SK-N-SH treated with all-trans-retinoic acid at 6 μM for 48 hours (cell line): Measurements from ENCODE around the gene OBP2A.

ENCODE experiments used
- ATAC-seq: fragments of 200-7000 bp; cut with Tn5 transposase; 3 replicates; pipeline ENCODE4 v1.9.1; 2020; ENCODE audit warnings: mild to moderate bottlenecking, moderate library complexity
- ARNTL ChIP-seq: fragments of 450-650 bp; formaldehyde crosslinking; IDR thresholded peaks from 2 replicates; pipeline ENCODE4 v1.5.0; 2020; ENCODE audit warnings: low read depth, mild to moderate bottlenecking, moderate library complexity, borderline replicate concordance
- BACH2 ChIP-seq: fragments of 250-450 bp; sonication (Bioruptor Pico); IDR thresholded peaks from 2 replicates; pipeline ENCODE4 v1.9.0; 2021; ENCODE audit warnings: mild to moderate bottlenecking, borderline replicate concordance
- CSDC2 ChIP-seq: fragments of 250-450 bp; sonication (Bioruptor Pico); IDR thresholded peaks from 2 replicates; pipeline ENCODE4 v1.5.0; 2020; ENCODE audit warnings: mild to moderate bottlenecking, moderate library complexity
- ESRRG ChIP-seq: fragments of 250-450 bp; sonication (Bioruptor Pico); IDR thresholded peaks from 2 replicates; pipeline ENCODE4 v1.6.1; 2021; ENCODE audit warnings: mild to moderate bottlenecking
- ISL1 ChIP-seq: fragments of 250-450 bp; sonication (Bioruptor Pico); IDR thresholded peaks from 2 replicates; pipeline ENCODE4 v2.1.2; 2022; ENCODE audit warnings: mild to moderate bottlenecking, moderate library complexity
- OSR1 ChIP-seq: fragments of 250-450 bp; sonication (Bioruptor Pico); IDR thresholded peaks from 2 replicates; pipeline ENCODE4 v1.8.0; 2022; ENCODE audit warnings: moderate library complexity, mild to moderate bottlenecking, inconsistent platforms
- PPARA ChIP-seq: fragments of 250-450 bp; sonication (Bioruptor Pico); IDR thresholded peaks from 2 replicates; pipeline ENCODE4 v1.5.0; 2020; ENCODE audit warnings: mild to moderate bottlenecking, borderline replicate concordance
- RARB ChIP-seq: fragments of 250-450 bp; sonication (Bioruptor Pico); IDR thresholded peaks from 2 replicates; pipeline ENCODE4 v1.8.0; 2021; ENCODE audit warnings: mild to moderate bottlenecking, moderate library complexity
- TCF4 ChIP-seq: fragments of 250-450 bp; sonication (Bioruptor Pico); IDR thresholded peaks from 2 replicates; pipeline ENCODE4 v1.8.0; 2021; ENCODE audit warnings: mild to moderate bottlenecking, moderate library complexity, borderline replicate concordance
- TOX ChIP-seq: fragments of 250-450 bp; sonication (Bioruptor Pico); IDR thresholded peaks from 2 replicates; pipeline ENCODE4 v1.8.0; 2021; ENCODE audit warnings: mild to moderate bottlenecking, moderate library complexity, borderline replicate concordance
- ZC3H10 ChIP-seq: fragments of 250-450 bp; sonication (Bioruptor Pico); IDR thresholded peaks from 2 replicates; pipeline ENCODE4 v1.5.1; 2021; ENCODE audit warnings: mild to moderate bottlenecking, moderate library complexity
- ZFP3 ChIP-seq: fragments of 250-450 bp; sonication (Bioruptor Pico); IDR thresholded peaks from 2 replicates; pipeline ENCODE4 v1.5.0; 2020; ENCODE audit warnings: mild to moderate bottlenecking, moderate library complexity
- ZNF565 ChIP-seq: fragments of 450-650 bp; formaldehyde crosslinking; conservative IDR thresholded peaks from 2 replicates; pipeline ENCODE4 v1.5.0; 2020; ENCODE audit warnings: low read depth, mild to moderate bottlenecking, moderate library complexity
- ZNF70 ChIP-seq: fragments of 450-650 bp; formaldehyde crosslinking; IDR thresholded peaks from 2 replicates; pipeline ENCODE4 v1.5.0; 2020; ENCODE audit warnings: mild to moderate bottlenecking, moderate library complexity
- ZNF8 ChIP-seq: fragments of 450-650 bp; formaldehyde crosslinking; IDR thresholded peaks from 2 replicates; pipeline ENCODE4 v1.5.0; 2020; ENCODE audit warnings: mild to moderate bottlenecking, moderate library complexity
- TF ChIP-seq, protein P1 (sequence below): fragments of 250-450 bp; sonication (Bioruptor Pico); IDR thresholded peaks from 2 replicates; pipeline ENCODE4 v1.8.0; 2020; ENCODE audit warnings: mild to moderate bottlenecking, moderate library complexity, borderline replicate concordance
- TF ChIP-seq, protein P2 (sequence below): fragments of 250-450 bp; sonication (Bioruptor Pico); IDR thresholded peaks from 2 replicates; pipeline ENCODE4 v1.5.1; 2020; ENCODE audit warnings: low read depth, mild to moderate bottlenecking, moderate library complexity
- TF ChIP-seq, protein P3 (sequence below): fragments of 250-450 bp; sonication (Bioruptor Pico); IDR thresholded peaks from 2 replicates; pipeline ENCODE4 v1.5.1; 2021; ENCODE audit warnings: mild to moderate bottlenecking, moderate library complexity

Gene OBP2A

DNA sequence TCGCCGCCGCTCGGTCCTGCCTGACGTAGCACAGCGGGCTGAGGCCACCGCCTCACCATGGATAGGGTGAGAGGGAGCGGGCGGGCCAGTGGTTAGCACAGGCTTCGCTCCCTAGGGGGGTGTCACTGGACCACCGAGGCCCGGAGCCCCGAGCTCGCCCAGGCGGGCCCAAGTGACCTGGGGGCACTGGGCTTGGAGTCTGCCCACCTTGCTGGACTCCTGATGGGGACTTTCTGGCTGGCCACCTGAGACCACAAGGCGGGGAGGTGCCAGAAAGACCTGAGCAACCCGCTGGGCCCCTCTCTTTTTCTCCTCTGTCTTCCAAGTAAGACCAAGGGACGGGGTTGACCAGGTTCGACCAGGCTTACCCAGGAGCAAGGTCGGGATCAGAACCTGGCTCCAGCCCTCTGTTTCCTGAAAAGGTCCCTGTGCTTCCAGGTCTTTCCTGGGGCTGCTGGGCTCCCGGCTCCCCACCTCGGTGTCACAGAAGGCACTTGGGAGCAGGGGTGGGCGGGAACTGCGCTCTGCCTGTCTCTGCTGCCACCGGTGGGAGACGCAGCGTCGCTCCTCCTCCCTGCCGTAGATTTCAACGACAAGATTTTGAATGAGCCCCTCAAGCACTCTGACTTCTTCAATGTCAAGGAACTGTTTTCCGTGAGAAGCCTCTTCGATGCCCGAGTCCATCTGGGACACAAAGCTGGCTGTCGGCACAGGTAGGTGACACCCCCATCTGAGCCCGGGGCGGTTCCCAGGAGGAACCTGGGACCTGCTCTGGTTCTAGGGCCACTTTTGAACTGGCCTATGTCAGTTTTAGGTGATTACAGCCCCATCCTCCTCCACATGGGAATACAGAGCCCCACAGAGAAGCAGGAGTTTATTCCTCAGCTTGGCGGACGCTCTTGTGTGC is 44.4 kb upstream of the OBP2A start:
- ATAC-seq, result no peak
- no peak for TF ChIP-seq ESRRG
- TF ChIP-seq PPARA (CRISPR knock-in tag), result no peak

DNA sequence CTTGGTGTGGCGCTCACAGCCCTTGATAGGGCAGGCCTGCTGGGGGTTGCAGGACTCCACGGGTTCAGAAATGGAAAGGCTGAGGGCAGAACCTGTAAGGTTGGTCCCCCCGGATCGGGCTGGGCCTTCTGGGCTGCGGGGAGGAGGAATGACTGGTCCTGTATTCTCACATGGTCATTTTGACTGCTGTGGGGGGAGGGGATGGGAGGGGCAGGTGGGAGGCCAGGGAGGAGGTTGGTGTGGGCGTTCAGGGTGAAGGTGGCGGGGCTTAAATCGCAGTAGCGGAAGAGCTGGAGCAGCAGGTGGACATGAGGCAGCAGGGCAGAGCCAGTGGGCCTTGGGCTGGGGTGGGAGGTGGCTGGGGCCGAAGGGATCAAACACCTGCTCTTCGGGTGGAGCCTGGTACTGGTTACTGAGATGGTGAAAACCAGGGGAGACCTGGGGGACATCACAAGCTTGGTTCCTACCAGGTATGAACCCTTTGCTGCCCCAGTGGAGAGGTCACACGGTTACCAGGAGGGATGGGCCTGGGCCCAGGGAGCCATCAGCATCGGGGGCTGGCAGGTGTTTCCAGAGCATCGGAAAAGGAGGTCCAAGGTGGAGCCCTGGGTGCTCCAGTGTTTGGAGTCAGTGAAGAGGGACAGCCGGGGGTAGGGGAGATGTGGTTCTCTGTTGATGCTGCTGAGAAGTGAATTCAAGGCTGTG is 43.6 kb upstream of the OBP2A start:
- TF ChIP-seq RARB (CRISPR knock-in tag) (no peak), ISL1 (CRISPR knock-in tag) (no peak)
- TF ChIP-seq, protein P1, sequence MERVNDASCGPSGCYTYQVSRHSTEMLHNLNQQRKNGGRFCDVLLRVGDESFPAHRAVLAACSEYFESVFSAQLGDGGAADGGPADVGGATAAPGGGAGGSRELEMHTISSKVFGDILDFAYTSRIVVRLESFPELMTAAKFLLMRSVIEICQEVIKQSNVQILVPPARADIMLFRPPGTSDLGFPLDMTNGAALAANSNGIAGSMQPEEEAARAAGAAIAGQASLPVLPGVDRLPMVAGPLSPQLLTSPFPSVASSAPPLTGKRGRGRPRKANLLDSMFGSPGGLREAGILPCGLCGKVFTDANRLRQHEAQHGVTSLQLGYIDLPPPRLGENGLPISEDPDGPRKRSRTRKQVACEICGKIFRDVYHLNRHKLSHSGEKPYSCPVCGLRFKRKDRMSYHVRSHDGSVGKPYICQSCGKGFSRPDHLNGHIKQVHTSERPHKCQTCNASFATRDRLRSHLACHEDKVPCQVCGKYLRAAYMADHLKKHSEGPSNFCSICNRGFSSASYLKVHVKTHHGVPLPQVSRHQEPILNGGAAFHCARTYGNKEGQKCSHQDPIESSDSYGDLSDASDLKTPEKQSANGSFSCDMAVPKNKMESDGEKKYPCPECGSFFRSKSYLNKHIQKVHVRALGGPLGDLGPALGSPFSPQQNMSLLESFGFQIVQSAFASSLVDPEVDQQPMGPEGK (CRISPR knock-in tag), result no peak

DNA sequence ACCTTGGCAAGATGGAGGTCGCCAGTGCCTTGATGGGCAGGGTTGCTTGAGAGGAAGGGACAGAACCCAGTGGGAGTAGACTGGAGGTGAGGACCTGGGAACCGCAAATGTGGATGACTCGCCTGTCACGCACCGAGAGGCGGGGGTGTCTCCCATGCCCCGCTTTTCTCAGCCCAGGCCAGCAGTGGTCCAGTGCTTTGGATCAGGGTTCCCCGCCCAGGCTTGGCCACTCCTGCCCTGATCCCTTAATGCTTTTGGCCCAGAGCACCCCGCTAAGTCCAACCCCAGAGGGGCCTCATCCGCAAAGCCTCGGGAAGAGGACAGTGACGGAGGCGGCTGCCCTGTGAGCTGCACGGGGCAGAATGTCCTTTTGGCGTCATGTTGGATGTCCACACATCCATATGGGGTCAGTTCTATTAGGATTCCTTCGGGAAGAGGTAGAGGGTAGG is 43.0 kb upstream of the OBP2A start:
- TF ChIP-seq ESRRG (no peak), RARB (CRISPR knock-in tag) (no peak), ARNTL (CRISPR knock-in tag) (no peak), BACH2 (no peak), ZFP3 (CRISPR knock-in tag) (no peak), OSR1 (CRISPR knock-in tag) (no peak)
- TF ChIP-seq, protein P2, sequence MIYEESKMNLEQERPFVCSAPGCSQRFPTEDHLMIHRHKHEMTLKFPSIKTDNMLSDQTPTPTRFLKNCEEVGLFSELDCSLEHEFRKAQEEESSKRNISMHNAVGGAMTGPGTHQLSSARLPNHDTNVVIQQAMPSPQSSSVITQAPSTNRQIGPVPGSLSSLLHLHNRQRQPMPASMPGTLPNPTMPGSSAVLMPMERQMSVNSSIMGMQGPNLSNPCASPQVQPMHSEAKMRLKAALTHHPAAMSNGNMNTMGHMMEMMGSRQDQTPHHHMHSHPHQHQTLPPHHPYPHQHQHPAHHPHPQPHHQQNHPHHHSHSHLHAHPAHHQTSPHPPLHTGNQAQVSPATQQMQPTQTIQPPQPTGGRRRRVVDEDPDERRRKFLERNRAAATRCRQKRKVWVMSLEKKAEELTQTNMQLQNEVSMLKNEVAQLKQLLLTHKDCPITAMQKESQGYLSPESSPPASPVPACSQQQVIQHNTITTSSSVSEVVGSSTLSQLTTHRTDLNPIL, result no peak
- TF ChIP-seq, protein P3, sequence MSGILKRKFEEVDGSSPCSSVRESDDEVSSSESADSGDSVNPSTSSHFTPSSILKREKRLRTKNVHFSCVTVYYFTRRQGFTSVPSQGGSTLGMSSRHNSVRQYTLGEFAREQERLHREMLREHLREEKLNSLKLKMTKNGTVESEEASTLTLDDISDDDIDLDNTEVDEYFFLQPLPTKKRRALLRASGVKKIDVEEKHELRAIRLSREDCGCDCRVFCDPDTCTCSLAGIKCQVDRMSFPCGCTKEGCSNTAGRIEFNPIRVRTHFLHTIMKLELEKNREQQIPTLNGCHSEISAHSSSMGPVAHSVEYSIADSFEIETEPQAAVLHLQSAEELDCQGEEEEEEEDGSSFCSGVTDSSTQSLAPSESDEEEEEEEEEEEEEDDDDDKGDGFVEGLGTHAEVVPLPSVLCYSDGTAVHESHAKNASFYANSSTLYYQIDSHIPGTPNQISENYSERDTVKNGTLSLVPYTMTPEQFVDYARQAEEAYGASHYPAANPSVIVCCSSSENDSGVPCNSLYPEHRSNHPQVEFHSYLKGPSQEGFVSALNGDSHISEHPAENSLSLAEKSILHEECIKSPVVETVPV (CRISPR knock-in tag), result no peak
- ATAC-seq, result no peak

More for the DNA sequence above, 43.6 kb upstream of the OBP2A start:
- ATAC-seq, result no peak

DNA sequence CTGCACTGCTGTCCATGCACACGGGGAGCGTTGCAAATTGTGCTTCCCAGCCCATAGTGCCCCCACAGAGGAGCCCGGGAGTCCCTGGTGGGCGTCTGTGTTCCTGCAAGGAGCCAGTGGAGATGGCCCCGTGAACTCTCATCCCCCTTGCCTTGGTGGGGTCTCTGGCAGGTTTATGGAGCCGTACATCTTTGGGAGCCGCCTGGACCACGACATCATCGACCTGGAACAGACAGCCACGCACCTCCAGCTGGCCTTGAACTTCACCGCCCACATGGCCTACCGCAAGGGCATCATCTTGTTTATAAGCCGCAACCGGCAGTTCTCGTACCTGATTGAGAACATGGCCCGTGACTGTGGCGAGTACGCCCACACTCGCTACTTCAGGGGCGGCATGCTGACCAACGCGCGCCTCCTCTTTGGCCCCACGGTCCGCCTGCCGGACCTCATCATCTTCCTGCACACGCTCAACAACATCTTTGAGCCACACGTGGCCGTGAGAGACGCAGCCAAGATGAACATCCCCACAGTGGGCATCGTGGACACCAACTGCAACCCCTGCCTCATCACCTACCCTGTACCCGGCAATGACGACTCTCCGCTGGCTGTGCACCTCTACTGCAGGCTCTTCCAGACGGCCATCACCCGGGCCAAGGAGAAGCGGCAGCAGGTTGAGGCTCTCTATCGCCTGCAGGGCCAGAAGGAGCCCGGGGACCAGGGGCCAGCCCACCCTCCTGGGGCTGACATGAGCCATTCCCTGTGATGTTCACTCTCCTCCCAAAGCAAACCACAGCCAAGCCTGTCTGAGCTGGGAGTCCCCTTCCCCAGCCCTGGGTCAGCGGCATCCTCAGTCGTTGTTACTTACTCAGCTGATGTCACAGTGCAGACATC is 42.3 kb upstream of the OBP2A start:
- no peak for ATAC-seq
- TF ChIP-seq ZC3H10 (CRISPR knock-in tag) (no peak), ZNF8 (CRISPR knock-in tag) (no peak), TOX (CRISPR knock-in tag) (no peak), CSDC2 (no peak)
- TF ChIP-seq, protein P2, result no peak

DNA sequence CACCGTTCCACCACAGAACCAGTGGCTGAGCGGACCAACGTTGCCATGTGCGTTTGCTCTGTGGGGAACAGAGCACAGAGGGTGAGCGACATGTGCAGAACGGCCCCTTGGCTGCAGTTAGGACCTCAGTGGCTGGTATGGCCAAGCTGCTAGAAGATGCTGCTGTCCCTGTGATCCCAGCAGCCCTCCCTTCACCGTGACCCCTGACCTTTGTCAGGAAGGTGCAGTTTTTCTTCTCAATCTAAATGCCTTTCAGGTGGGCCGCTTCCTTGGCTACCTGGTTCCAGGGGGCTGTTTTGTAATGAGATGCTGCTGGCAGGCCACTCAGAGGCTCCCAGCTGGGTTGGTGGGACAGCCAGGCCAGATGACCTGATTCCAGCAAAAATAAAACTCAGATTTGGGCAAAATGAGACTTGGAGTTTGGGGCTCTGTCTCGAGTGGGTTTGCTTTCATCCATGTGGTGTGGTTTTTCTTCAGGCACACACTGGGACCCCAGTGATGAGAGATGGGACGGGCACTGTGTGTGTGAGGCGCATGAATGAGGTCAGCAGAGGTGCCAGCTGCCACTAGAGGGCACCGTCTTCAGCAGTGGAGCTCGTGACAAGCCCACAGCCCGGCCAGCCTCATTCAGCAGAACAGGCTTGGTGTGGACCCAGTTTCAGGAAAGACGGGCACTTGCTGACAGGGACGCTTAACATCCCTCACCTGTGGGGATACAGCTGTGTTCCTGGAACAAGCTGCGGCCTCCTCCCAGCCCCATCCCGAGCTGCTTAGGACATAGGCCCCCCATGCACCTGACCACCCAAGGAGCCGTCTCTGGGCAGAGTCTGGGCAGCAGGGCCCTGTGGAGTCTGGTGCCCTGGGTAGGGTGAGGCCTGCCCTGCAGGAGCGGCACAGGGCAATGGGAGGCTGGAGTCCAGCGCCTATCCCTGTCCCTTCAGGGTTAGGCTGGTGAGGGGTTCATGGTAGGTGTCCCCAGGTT is 41.4 kb upstream of the OBP2A start:
- peak; percentile 36 for ATAC-seq
- no peak for TF ChIP-seq TCF4 (CRISPR knock-in tag)
- no peak for TF ChIP-seq RARB (CRISPR knock-in tag)
- TF ChIP-seq, protein P1 (CRISPR knock-in tag), result no peak
- TF ChIP-seq, protein P2, result no peak
- TF ChIP-seq ZFP3 (CRISPR knock-in tag), result no peak
- no peak for TF ChIP-seq ZNF70 (CRISPR knock-in tag)
- no peak for TF ChIP-seq ZC3H10 (CRISPR knock-in tag)
- no peak for TF ChIP-seq ZNF565 (CRISPR knock-in tag)
- TF ChIP-seq OSR1 (CRISPR knock-in tag), result no peak
